ENCODE measurements around the gene KLK1.

KLK1 gene

GRCh38 chr19:50829801-50830200 lies 6.2 kb upstream of the KLK1 start:
- Histone ChIP-seq H3K9me3 (peaks cover 12% of the 10 kb centered on the region; the same call in 1 of the 2 replicates), H3K4me3 (no peak overlapping the region), H3K27ac (no peak overlapping the region), H3K27me3 (no peaks in the 10 kb centered on the region), H3K4me1 (peaks cover 14% of the 10 kb centered on the region), H3K9ac (no peak overlapping the region; the same call in 1 of the 2 replicates), H3K36me3 (no peaks in the 10 kb centered on the region), H4K20me1 (no peaks in the 10 kb centered on the region), H3K4me2 (no peak overlapping the region)
- TF ChIP-seq Cebpa-rat (IDR thresholded peaks at IDR 0.05), result no peak

GRCh38 chr19:50827476-50827875 lies 3.9 kb upstream of the KLK1 start:
- Histone ChIP-seq H3K9me3 (peaks cover 12% of the 10 kb centered on the region; the same call in 1 of the 2 replicates), H3K4me2 (no peak overlapping the region), H3K36me3 (no peaks in the 10 kb centered on the region), H3K27me3 (no peaks in the 10 kb centered on the region), H3K9ac (no peak overlapping the region), H3K27ac (no peak overlapping the region), H3K4me1 (peaks cover 33% of the 10 kb centered on the region), H4K20me1 (no peaks in the 10 kb centered on the region), H3K4me3 (no peak overlapping the region)
- TF ChIP-seq Cebpa-rat (IDR thresholded peaks at IDR 0.05), result no peak

DNA sequence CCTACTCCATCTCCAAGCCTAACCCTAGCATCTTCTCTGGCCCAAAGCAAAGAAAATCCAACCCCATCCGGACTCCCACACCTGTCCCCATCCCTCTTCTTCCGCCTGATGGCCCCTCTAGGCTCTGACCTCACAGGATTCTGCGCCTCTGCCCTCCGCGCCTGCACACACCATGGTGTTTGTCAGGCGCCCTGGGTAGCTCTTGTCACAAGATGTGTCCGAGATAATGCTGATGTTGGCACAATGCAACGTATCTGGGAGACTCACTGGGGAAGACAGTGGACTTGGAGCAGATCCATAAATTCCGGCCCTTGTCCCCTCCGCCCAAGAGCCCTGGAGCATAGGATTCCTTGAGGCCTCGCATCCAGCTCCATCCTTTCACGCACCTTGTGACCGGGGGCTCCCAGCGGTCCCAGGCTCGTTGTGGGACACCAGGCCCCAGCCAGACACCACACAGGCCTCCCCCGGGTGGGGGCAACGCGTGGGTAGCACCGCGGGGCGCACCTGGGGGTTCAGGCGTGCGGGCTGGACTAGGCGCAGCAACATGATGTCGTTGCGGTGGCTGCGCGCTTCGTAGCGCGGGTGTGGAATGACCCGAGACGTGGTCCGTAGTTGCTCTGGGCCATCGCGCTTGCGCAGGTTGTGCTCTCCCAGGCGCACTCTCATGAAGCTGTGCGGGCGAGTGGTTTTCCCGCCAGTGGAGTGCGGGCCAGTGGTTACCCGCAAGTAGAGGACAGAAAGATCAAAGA lies 3.1 kb upstream of the KLK1 start:
- Histone ChIP-seq H3K36me3 (no peaks in the 10 kb centered on the region), H4K20me1 (no peaks in the 10 kb centered on the region), H3K27ac (no peak overlapping the region), H3K9me3 (peaks cover 12% of the 10 kb centered on the region; the same call in 1 of the 2 replicates), H3K4me2 (no peak overlapping the region), H3K4me3 (no peak overlapping the region), H3K27me3 (no peaks in the 10 kb centered on the region), H3K9ac (no peak overlapping the region), H3K4me1 (peaks cover 41% of the 10 kb centered on the region)
- TF ChIP-seq Cebpa-rat (IDR thresholded peaks at IDR 0.05), result no peak

DNA sequence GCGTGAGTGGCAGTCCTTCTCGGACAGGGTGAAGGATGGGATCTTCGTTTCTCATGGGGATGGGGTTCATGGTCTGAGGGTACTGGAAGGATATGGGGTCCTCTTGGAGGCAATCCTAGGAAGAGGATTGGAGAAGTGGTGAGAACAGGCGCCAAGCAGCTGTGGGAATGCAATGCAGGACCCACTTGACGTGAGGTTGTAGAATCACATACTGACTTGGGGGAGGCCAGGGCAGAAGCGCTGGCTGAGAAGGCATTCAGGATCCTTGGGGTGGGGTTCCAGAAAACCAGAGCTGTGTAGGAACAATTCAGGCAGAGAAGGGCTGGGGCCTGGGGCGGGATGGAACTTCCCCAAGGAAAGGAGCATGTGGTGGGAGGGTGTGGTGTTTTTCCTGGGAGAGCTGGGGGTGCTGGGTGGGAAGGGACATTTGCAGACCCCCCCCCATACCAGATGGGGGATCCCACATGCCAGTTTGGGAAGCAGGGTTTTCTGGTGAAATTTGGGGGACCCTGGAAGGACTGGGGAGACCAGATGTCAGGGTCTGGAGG lies 852 bp downstream of the KLK1 start:
- Histone ChIP-seq H3K36me3 (no peaks in the 10 kb centered on the region), H3K9ac (no peak overlapping the region), H3K9me3 (peaks cover 12% of the 10 kb centered on the region; the same call in 1 of the 2 replicates), H3K4me3 (no peak overlapping the region), H3K4me1 (peaks cover 68% of the 10 kb centered on the region), H4K20me1 (no peaks in the 10 kb centered on the region), H3K27me3 (no peaks in the 10 kb centered on the region), H3K27ac (peak overlapping the region; percentile 81), H3K4me2 (peak overlapping the region; percentile 91)
- TF ChIP-seq Cebpa-rat (IDR thresholded peaks at IDR 0.05), result no peak

- peak overlapping the region; percentile 81 for H3K27ac ChIP-seq
- H3K4me2 ChIP-seq, result peak overlapping the region; percentile 91
- H3K9ac ChIP-seq, result peak overlapping the region; percentile 66
- peaks cover 76% of the 10 kb centered on the region for H3K4me1 ChIP-seq
- H3K4me3 ChIP-seq, result peak overlapping the region; percentile 52; the same call in 1 of the 2 replicates
- no peaks in the 10 kb centered on the region for H4K20me1 ChIP-seq
- peaks cover 6% of the 10 kb centered on the region; the same call in 1 of the 2 replicates for H3K9me3 ChIP-seq
- H3K27me3 ChIP-seq, result no peaks in the 10 kb centered on the region
- H3K36me3 ChIP-seq, result no peaks in the 10 kb centered on the region
- no peak for TF ChIP-seq Cebpa-rat (IDR thresholded peaks at IDR 0.05)
Measured at GRCh38 chr19:50821622-50822021, 2.0 kb downstream of the KLK1 start.

DNA sequence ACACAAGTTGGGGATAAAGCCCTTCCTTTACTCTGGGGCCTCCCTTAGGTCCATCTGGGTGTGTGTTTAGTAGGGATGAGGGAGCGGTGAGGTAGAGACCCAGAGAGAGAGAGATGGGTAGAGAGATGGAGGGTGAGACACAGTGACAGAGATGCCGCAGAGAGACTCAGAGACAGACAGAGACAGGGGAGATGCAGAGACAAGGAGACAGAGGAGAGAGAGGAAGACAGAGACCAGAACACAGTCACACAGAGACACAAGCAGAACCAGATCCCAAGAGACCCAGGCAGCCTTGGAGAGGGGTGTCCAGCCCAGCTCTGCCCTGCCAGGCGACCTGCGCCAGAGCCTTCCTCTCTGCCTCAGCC lies 2.4 kb downstream of the KLK1 start:
- Histone ChIP-seq H3K9me3 (peaks cover 2% of the 10 kb centered on the region; the same call in 1 of the 2 replicates), H3K27me3 (no peaks in the 10 kb centered on the region), H4K20me1 (no peaks in the 10 kb centered on the region), H3K4me3 (peak overlapping the region; percentile 52), H3K27ac (peak overlapping the region; percentile 81), H3K4me1 (peaks cover 76% of the 10 kb centered on the region), H3K9ac (peak overlapping the region; percentile 66), H3K36me3 (no peaks in the 10 kb centered on the region), H3K4me2 (peak overlapping the region; percentile 91)
- no peak for TF ChIP-seq Cebpa-rat (IDR thresholded peaks at IDR 0.05)

GRCh38 chr19:50820549-50821247 lies 2.9 kb downstream of the KLK1 start:
- no peaks in the 10 kb centered on the region for H4K20me1 ChIP-seq
- no peaks in the 10 kb centered on the region for H3K27me3 ChIP-seq
- peak overlapping the region; percentile 91 for H3K4me2 ChIP-seq
- H3K4me3 ChIP-seq, result peak overlapping the region; percentile 54
- H3K4me1 ChIP-seq, result peaks cover 76% of the 10 kb centered on the region
- peak overlapping the region; percentile 71 for H3K9ac ChIP-seq
- no peaks in the 10 kb centered on the region for H3K9me3 ChIP-seq
- H3K27ac ChIP-seq, result peak overlapping the region; percentile 81
- no peak for TF ChIP-seq Cebpa-rat (IDR thresholded peaks at IDR 0.05)
- no peaks in the 10 kb centered on the region for H3K36me3 ChIP-seq

DNA sequence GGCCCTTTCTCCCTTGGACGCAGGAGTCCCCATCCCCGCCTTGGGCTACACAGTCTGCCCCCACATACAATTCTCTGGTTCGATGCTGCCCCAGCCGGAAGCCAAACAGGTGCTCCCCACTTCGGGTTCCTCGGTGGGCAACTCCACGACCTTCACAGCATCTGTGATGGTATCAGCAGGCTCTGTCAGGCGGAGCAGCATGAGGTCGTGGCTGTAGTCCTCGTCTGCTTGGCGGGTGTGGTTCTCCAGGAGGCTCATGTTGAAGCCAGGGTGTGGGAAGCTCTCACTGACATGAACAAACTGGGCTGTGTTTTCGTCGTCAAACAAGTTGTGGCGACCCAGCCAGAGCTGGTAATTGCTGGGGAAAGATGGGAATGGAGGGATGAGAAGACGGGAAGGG lies 3.5 kb downstream of the KLK1 start:
- H3K27ac ChIP-seq, result peak overlapping the region; percentile 78
- H3K4me2 ChIP-seq, result peak overlapping the region; percentile 91
- peak overlapping the region; percentile 54 for H3K4me3 ChIP-seq
- H4K20me1 ChIP-seq, result no peaks in the 10 kb centered on the region
- peaks cover 76% of the 10 kb centered on the region for H3K4me1 ChIP-seq
- H3K27me3 ChIP-seq, result no peaks in the 10 kb centered on the region
- no peaks in the 10 kb centered on the region for H3K9me3 ChIP-seq
- no peaks in the 10 kb centered on the region for H3K36me3 ChIP-seq
- no peak for TF ChIP-seq Cebpa-rat (IDR thresholded peaks at IDR 0.05)
- peak overlapping the region; percentile 71 for H3K9ac ChIP-seq

DNA sequence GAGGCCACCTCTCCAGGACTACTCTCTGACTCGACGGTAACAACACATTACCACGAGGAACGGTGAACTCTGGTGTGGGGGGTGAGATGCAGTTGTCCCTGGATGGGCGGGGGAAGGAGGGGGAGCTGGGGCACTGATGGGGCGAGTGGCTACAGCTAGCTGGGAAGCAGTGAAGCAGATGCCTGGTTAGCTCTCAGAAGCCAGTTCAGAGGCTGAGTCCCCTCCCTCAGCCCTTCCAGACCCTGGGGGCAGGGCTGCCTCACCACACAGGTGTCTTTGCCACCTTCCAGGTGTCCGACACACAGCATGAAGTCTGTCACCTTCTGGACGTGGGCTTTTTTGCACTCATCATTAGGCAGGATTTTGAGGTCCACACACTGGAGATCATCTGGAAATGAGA lies 4.0 kb downstream of the KLK1 start:
- no peaks in the 10 kb centered on the region for H4K20me1 ChIP-seq
- H3K36me3 ChIP-seq, result no peaks in the 10 kb centered on the region
- no peak for TF ChIP-seq Cebpa-rat (IDR thresholded peaks at IDR 0.05)
- no peaks in the 10 kb centered on the region for H3K9me3 ChIP-seq
- peak overlapping the region; percentile 71 for H3K9ac ChIP-seq
- peaks cover 76% of the 10 kb centered on the region for H3K4me1 ChIP-seq
- peak overlapping the region; percentile 54 for H3K4me3 ChIP-seq
- H3K27me3 ChIP-seq, result no peaks in the 10 kb centered on the region
- peak overlapping the region; percentile 91 for H3K4me2 ChIP-seq
- 0 out of 2 replicates have a peak overlapping the region, but pooled peaks have one; percentile 78 for H3K27ac ChIP-seq
